GM18907 (cell line): Measurements from ENCODE around the gene RANBP3.
"Not testable (repeated sequence)": the region's sequence is repeated elsewhere in the genome, so short reads cannot be mapped to it uniquely, and the experiment has no call there.

Source experiments
- ATAC-seq: cut with Tn5 transposase; IDR thresholded peaks from one replicate; pipeline ENCODE4 v1.9.1; 2021; ENCODE audit warnings: mild to moderate bottlenecking, moderate library complexity; ENCODE audit not compliant: unreplicated experiment

The RANBP3 gene

GRCh38 chr19:5987077-5987818 is 9.3 kb upstream of the RANBP3 start:
- ATAC-seq = no peak

GRCh38 chr19:5985837-5986236 is 7.9 kb upstream of the RANBP3 start:
- ATAC-seq = not testable (repeated sequence)

- no peak for ATAC-seq
Measured at GRCh38 chr19:5985098-5985783, 7.3 kb upstream of the RANBP3 start.

- no peak for ATAC-seq
Measured at GRCh38 chr19:5984600-5984999, 6.7 kb upstream of the RANBP3 start.

GRCh38 chr19:5983367-5983955 is 5.5 kb upstream of the RANBP3 start:
- ATAC-seq = no peak

GRCh38 chr19:5978606-5979552 is 939 bp upstream of the RANBP3 start:
- ATAC-seq = no peak

- ATAC-seq = no peak
Measured at GRCh38 chr19:5977222-5977784, 637 bp downstream of the RANBP3 start.

GRCh38 chr19:5976768-5977167 is 1.2 kb downstream of the RANBP3 start:
- no peak for ATAC-seq

- no peak for ATAC-seq
Measured at GRCh38 chr19:5975388-5975728, 2.6 kb downstream of the RANBP3 start.

- ATAC-seq = no peak
Measured at GRCh38 chr19:5974721-5975387, 3.1 kb downstream of the RANBP3 start.

GRCh38 chr19:5973867-5974635 is 3.9 kb downstream of the RANBP3 start:
- ATAC-seq = no peak

- no peak for ATAC-seq
Measured at GRCh38 chr19:5973376-5973775, 4.6 kb downstream of the RANBP3 start.

GRCh38 chr19:5972355-5972731 is 5.6 kb downstream of the RANBP3 start:
- no peak for ATAC-seq

- ATAC-seq = no peak
Measured at GRCh38 chr19:5971714-5972354, 6.1 kb downstream of the RANBP3 start.

- no peak for ATAC-seq
Measured at GRCh38 chr19:5969476-5969875, 8.5 kb downstream of the RANBP3 start.

GRCh38 chr19:5968431-5969373 is 9.2 kb downstream of the RANBP3 start:
- ATAC-seq = no peak

GRCh38 chr19:5967994-5968430 is 9.9 kb downstream of the RANBP3 start:
- ATAC-seq = peak; percentile 53

GRCh38 chr19:5967571-5967970 is 10.4 kb downstream of the RANBP3 start:
- no peak for ATAC-seq
